HT1080 (cell line): ENCODE measurements around the gene LDLRAD2. TPM values are rescaled to one million over a fixed set of nuclear protein-coding genes. Genes with fewer than 3 reads are reported as not detected.
"Not testable (repeated sequence)": the region's sequence is repeated elsewhere in the genome, so short reads cannot be mapped to it uniquely, and the experiment has no call there.

Experiments
- DNase-seq: peaks from one replicate; pipeline ENCODE4 v3.0.0-alpha.2; 2015; ENCODE audit warnings: low read depth
- total RNA-seq: library from RNA; depleted of rRNA; stranded (reverse); fragments of >200 nt; shearing (Covaris generic); gene quantifications from 2 replicates; pipeline ENCODE4 v1.2.3, GENCODE V29; 2014

Gene LDLRAD2
- total RNA-seq, 1 experiment from 2014 or later, result not detected

GRCh38 chr1:21823206-21823979 is 11.3 kb downstream of the LDLRAD2 start:
- no peak for DNase-seq

- DNase-seq, result no peak
These were observed 12.1 kb downstream of the LDLRAD2 start for GRCh38 chr1:21823980-21824702.

GRCh38 chr1:21824926-21825325 is 12.9 kb downstream of the LDLRAD2 start:
- DNase-seq, result no peak

- DNase-seq, result no peak
These were observed 13.3 kb downstream of the LDLRAD2 start for GRCh38 chr1:21825393-21825792.

GRCh38 chr1:21826694-21827093 is 14.6 kb downstream of the LDLRAD2 start:
- DNase-seq, result not testable (repeated sequence)

- no peak for DNase-seq
These were observed 15.1 kb downstream of the LDLRAD2 start for GRCh38 chr1:21827141-21827679.

- no peak for DNase-seq
These were observed 16.0 kb downstream of the LDLRAD2 start for GRCh38 chr1:21828075-21828474.

GRCh38 chr1:21828506-21829210 is 16.6 kb downstream of the LDLRAD2 start:
- no peak for DNase-seq

- no peak for DNase-seq
These were observed 17.2 kb downstream of the LDLRAD2 start for GRCh38 chr1:21829294-21829693.

GRCh38 chr1:21830792-21831453 is 18.9 kb downstream of the LDLRAD2 start:
- DNase-seq, result no peak

- DNase-seq, result no peak
These were observed 19.4 kb downstream of the LDLRAD2 start for GRCh38 chr1:21831454-21831970.

- no peak for DNase-seq
These were observed 21.4 kb downstream of the LDLRAD2 start for GRCh38 chr1:21833392-21833976.

GRCh38 chr1:21834094-21834493 is 22.0 kb downstream of the LDLRAD2 start:
- DNase-seq, result no peak

GRCh38 chr1:21834666-21835065 is 22.6 kb downstream of the LDLRAD2 start:
- DNase-seq, result no peak

GRCh38 chr1:21836010-21836409 is 23.9 kb downstream of the LDLRAD2 start:
- DNase-seq, result no peak

- DNase-seq, result no peak
These were observed 24.7 kb downstream of the LDLRAD2 start for GRCh38 chr1:21836729-21837128.

GRCh38 chr1:21837476-21837875 is 25.4 kb downstream of the LDLRAD2 start:
- no peak for DNase-seq

GRCh38 chr1:21838359-21839157 is 26.5 kb downstream of the LDLRAD2 start:
- DNase-seq, result no peak

- no peak for DNase-seq
These were observed 27.4 kb downstream of the LDLRAD2 start for GRCh38 chr1:21839337-21840037.
